EL (cell line): ENCODE results near the gene ADAMTS7.
"Not testable (repeated sequence)": the region's sequence is repeated elsewhere in the genome, so short reads cannot be mapped to it uniquely, and the experiment has no call there.

Experiments
- DNase-seq: peaks from one replicate; pipeline ENCODE4 v3.0.0-alpha.2; 2016

ADAMTS7 gene

DNA sequence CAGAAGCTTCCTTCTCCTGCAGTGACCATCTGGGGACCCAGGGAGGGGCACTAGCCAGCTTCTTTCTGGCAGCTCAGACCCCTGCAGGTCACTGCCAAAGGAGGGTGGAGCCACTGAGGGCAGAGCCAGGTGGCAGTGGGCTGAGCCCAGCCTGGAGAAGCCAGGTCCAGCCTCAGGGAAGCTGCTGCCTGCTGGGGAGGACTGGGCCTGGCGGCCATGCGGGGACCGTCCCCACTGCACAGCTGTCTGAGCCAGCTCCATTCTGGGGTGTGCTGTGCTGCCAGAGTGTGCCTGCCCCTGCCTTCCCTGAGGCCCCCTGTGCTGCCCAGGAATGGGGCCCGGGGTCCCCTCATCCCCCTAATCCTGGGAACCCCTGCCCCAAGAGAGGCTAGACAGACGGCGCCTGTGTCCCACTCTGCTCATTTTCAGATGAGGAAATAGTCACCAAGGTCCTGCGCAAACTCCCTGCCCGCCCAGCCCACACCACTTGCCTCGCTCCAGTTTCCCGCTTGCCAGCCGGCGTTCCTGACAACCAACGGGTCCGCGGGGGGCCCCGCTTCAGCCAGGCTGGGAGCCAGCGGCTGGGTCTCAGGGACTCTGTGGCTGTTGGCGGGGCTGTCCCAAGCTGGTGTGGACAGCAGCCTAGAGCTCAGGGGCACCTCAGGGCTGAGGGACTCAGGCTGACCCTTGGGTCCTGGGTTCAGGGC is 46.0 kb downstream of the ADAMTS7 start:
- DNase-seq: not testable (repeated sequence)

DNA sequence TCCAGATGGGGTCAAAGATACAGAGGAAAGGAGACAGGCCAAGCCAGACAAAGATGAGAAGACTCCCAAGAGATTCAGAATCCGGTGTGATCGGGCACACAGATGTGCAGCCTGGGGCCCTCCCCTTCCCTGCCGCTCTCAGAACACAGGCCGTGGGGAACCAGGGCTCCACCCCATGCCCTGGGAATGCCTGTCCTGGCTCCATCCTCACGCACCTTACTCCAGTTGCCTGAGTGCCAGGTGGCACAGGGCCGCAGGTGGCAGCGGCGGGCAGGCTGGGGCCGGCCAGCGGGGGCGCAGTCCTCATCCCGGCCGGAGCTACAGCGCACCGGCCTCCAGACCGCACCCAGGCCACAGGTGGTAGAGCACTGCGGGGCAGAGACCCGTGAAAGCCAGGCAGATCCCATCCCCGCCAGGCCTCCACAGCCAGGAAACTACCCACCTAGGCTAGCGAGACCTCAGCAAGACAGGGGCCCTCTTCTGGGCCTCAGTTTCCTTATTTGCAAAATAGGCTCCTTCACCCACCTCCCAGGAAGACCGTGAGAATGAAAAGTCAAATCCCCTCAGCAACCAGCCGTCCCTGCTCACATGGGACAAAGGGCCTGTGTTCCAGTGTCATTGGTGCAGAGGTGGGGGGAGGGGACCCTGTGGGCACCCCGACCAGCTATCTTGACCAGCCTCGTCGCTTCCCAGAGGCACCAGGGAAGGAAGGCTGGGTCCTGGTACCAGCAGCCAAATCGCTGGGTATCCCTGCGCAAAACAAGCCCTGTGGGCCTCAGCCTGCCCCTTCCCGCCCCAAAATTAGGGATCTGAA is 46.7 kb downstream of the ADAMTS7 start:
- DNase-seq: not testable (repeated sequence)

DNA sequence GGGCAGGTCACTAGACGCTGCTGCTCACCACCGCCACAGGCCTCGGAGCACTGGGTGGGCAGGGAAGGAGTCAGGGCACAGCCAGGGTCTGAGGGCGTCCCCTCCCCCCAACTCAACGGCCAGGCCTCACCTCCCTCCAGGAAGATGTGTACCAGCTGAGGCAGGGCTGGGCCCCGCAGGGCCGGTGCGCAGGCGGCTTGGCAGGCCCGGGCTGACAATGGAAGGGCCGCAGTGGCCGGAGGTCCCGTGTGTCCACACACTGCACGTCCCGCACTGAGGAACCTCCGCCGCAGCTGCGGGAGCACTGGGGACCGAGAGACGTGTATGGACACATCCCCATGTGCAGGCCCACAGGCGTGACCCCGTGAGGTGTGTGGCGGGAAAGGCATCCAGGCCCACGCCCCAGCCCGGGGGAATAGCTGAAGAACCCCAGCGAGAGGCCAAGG is 47.4 kb downstream of the ADAMTS7 start:
- DNase-seq: no peak

DNA sequence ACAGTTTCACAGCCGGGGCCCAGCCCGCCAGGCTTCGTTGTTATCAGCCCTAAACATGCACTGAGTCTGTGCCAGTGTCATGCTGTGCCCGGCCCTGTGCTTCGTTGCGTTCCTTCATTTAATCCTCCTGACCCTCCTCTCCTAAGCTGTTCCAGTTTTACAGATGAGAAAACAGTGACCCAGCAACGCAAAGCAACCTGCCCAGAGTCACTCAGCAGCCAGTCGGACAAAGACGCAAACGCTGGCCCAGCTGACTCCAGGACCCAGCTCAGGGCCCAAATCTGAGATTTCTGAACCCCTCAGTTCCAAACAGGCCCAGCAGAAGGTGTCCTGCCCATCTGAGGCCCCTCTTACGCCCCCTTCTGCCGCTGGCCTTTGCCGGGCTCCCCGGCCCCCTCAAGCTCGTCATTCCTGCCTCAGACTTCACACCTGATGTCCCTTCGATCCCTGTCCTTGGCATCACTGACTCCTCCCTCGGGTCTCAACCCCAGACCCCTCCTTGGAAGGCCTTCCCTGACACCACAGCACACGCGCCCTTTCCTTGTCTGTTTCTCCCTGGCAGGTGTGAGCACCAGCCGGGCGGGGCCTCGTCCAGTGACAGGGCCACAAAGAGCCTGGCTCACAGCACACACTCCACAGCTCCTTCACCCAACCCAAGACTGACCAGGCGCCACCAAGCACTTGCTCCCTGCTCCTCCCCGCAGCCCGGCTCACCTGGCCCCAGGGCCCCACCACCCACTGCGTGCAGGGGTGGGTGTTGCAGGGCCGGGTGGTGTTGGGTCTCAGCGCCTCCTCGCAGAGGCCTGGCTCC is 48.1 kb downstream of the ADAMTS7 start:
- no peak for DNase-seq

DNA sequence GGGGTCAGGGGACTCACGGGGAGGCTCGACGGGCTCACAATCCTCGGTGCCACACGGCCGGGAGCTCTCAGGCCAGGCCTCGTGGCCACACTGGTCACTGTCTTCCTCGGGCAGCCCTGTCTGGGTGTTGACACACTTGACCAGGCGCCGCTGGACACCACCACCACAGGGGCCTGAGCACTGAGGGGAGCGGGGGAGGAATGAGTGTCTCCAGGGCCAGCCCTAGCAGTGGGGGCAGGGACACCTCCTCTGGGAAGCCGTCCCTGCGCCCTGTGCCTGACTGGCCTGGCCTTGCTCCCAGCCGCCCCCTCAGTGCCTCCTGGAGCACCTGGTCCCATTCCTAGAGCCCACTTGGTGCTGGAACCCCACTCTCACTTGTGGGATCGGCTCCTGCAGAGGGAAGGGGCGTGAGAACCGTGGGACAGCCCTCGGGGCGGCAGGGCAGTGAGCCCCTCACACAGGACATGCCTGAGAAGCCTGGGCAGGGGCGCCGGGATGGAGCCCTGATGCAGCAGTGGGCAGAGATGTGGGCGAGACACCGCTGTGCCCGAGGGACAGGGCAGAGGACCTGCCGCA is 48.8 kb downstream of the ADAMTS7 start:
- DNase-seq: not testable (repeated sequence)

DNA sequence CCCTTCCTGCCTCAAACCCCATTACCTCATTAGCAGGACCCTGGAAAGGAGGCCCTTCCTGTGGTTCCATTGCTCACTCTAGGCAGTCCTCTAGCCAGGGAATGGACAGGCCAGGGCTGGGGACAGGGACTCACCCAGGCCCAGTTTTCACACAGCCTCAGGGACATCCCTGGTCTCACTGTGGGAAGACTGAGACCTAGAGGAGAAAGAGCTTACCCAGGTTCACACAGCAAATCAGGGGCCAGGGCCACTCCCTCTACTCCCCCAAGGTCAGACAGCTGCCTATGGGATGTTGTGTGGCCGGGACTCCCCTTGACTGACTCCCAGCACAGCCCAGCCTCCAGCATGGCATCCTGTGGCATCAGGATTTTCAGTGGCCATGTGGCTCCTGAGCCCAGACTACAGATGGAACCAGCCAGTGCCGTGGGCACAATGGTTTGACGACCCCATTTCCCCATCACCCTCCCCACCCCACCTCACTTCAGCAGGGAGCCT is 49.3 kb downstream of the ADAMTS7 start:
- DNase-seq: no peak

DNA sequence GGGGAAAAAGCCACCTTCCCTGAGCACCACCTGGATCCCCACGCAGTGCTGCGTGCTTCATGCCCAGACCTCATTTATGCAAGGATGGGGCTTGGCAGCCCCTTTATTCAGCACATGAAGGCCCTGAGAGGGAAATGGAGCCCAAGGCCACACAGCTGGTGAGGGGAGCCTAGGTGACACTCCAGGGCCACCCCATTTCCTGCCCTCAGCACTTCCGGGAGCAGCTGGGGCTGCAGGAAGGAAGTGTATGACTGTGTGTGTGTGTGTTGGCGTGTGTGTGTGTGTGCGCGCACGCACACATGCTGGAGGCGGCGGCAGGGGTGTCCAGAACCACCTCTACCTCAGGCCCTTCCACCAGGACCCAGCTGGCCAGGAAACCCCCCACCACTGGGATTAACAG is 49.8 kb downstream of the ADAMTS7 start:
- not testable (repeated sequence) for DNase-seq

DNA sequence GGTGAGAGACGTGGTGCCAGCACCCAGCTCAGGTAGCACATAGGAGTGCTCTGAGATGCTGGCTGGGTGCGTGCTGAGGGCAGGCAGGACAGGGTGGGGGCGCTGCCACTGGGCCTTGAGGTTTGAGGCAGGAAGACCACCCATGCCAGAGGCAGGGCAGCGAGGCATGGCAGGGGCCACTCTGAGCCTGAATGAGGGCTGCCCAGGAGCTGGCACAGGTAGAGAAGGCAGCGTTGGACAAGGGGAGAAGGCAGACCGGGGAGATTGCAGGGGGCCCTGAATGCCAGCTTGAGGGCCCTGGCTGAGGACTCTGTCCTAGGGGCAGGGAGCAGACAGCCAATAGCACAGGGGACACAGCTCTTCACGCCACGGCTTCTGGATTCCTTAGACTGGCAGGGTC is 50.2 kb downstream of the ADAMTS7 start:
- no peak for DNase-seq

DNA sequence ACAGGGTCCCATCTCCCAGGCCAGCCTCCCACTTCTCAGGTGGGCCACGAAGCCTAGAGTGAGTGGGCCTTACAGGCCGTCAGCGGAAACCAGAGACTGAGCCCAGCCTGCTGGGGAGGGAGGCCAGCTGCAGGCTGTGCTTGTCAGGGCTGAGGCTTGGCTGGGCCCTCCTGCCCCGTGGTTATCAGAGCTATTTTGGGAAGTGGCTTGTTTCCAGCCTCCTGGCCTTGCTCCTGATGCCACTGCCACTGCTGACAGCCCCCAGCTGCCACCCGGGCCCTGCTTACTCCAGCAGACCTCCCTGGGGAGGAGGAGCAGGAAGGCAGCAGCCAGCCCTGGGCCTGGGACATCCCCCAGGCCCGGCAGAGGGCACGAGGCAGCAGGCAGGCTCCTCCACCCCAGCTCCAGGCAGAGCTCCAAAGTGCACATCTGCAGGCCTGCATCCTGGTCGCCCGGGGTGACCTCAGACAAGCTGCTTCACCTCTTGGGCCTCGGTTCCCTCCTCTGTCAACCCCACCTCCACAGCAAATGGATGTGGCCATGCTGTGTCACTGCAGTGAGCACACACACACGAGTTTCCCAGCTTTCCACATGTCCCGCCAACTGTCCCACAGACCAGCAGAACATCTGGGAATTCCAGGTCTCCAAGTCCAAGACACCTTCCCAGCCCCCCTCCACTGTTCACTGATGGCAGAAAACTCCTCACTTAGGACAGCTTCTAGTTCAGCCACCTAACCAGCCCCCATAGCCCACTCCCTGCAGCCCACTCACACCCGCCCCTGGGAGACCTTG is 51.0 kb downstream of the ADAMTS7 start:
- not testable (repeated sequence) for DNase-seq

DNA sequence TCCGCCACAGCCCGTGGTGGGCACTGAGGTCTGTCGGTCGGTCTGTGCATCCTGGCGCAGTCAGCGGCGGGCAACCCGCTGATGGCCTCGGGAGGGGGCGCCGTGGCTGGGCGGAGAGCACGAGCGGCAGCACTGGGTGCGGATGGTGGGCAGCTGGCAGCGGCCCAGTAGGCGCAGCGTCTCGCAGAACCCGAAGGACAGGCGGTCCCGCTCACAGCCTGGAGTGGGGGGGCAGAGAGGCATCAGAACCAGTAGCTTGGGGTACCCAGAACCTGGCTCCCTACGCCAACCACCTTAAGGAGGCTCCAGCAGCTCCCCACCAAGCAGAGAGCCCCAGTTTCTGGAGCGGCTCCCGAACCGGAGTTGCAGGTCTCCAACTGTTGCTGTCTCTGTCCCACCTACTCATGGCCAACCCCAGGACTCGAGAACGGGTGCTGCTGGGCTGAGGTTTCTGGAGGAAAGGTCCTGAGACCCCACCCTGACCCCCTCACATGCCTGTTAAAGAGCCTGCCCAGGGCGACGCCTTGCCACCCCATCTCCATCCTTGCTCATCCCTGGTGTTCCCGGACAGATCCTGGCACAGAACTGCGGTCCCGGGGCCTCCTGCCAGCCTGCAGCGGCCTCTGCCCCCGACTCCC is 51.8 kb downstream of the ADAMTS7 start:
- DNase-seq: not testable (repeated sequence)

DNA sequence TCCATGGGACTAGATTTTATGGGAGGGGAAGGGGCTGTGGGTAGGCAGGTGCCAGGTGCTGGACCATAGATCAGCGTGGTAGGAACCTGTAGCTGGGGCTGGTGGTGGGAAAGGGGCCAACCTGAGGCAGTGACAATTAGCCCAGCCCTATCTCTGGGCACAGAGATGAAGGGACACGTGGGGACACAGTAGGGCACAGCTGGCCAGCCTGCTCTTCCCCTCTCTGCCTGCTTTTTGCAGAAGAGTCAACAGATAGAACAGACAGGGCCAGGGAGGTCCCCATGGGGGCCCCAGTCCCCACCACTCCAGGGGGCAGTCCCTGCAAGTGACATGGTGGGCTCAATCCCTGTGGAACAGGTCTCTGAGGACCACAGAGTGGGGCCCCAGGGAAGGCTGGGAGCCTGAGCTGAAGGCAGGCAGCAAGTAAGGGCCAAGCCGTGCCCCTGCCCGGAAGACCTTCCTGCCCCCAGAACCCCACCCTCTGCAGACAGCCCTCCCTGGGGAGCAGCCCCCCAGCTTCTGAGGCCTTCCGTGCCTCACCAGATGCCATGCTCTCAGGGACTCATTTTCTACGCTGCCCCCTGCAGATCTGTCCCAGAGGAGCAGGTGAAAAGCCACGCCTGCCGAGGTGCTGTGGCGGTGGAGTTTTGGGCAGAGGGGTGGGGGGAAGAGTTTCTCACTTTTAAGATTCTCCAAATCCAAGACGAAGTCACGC is 52.6 kb downstream of the ADAMTS7 start:
- DNase-seq: not testable (repeated sequence)

DNA sequence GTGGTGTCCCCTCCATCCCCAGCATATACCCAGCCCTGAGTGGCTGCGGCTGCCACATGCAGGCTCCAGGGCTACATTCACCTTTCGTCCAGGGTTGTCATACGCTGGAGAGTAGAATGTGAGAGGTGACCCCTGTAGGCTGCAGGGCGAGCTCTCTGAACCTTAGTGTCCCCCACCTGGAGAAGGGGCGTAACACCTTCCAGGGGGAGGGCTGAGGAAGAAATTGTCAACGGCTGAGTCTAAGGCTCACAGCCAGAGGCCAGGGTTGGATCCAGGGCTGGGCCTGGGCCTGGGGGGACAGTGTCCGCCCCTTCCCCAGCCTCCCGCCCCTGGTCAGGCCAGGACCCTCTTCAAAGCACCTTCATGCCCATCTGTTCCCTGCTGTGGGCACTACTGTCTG is 53.2 kb downstream of the ADAMTS7 start:
- DNase-seq: not testable (repeated sequence)

DNA sequence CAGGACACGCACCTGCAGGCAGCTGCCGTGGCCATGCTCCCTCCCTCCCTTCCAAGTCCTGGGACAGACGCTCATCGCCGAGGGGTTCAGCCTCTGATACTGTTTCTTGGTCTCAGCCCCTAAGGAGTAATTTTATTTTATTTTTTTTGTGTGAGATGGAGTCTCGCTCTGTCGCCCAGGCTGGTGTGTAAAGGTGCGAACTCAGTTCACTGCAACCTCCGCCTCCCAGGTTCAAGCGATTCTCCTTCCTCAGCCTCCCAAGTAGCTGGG is 53.7 kb downstream of the ADAMTS7 start:
- DNase-seq: no peak

DNA sequence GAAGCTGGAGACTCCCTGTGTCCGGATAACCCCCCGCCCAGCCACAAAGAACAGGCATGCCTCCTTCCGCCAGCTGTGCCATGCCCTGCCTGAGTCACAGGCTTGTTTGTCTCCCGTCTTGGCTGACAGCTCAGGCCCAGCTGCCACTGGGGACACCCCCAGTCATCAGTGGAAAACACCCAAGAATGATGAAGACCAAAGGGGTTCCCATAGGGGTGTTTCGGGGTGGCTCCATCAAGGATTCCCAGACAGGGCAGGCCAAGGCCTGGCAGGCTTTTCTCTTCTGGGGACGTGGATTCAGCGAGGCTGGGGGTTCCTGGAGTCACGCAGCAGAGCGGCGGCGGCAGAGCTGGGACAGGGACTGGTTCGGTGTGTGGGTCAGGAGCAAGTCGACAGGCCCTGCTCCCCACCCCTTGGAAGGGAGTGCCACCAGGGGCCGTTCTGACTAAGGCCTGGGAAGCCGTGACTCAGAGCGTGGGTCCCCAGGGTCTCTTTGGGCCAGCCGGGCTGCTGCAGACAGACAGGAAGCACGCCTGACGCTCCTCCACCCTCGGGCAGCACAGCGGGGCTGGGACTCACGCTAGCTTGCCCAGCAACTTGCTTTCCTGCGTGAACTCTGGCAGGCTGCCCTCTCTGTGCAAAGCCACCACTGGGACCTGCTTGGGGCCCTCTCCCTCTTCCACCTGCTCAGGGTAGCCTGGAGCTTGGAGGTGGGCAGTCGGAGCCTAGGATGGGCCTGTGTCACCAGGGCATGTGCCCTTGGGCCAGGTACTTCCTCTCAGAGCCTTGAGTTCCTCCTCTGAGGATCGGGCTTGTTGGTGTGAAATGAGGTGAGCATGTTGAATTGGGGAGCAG is 54.3 kb downstream of the ADAMTS7 start:
- DNase-seq: peak; percentile 88

DNA sequence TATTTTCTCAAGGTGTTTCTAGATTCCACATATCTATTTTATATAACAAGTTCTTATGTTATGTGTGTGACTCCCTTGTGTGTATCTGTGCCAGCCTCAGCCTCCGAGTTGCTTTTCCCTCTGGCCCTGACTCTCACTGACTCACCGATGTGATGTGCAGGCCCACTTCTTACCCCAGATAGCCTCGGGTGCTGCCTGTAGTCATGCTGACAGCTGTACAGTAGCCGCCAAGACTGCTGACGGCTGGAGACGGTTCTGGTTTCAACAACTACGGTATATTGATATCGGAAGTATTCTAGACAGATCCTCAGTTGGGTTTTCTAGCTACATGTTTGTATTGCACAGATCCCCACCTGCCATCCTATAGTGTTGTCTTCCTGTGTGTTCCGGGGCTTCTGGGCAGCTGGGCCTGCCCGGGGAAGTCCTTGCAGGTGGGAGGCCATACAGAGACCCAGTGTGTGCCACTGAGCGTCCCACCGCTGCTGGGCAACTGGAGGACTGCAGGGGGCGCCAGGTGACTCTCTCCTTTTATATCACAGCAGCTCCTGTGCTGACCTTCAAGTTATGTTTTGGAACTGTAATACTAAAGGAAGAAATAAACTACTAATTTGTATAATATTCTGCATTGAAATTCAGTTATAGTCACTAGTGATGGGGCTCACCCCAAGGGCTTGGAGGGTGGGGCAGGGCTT is 55.2 kb downstream of the ADAMTS7 start:
- DNase-seq: peak; percentile 78

DNA sequence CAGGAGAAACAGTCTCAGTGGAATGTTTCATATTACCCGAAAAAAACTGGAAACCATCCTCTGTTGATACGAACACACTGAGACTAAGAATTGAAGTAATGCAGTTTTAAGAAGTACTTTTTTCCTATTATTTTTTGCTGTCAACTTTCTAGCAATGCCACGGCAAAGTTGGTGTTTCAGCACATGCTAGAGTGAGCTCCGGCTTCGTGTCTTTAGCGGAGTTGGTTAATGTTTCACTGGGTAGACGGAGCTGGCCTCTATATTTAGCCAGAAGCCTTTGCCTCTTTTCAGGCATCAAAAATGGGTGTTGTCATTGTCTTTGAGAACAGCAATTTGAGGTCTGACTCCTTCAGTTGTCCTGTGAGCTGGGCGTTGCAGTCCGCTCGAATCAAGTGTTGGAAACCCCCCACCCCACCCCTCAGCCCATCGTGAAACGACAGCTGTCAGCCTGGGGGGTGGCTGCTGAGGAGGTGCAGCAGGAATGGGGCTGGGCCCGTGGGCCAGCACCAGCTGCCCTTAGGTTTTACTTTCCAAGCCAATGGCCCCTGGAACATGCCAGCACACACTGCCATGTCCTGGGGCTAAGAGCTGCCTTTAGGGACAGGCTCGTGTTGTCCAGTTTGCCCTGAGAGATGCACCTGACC is 56.5 kb downstream of the ADAMTS7 start:
- DNase-seq: not testable (repeated sequence)

DNA sequence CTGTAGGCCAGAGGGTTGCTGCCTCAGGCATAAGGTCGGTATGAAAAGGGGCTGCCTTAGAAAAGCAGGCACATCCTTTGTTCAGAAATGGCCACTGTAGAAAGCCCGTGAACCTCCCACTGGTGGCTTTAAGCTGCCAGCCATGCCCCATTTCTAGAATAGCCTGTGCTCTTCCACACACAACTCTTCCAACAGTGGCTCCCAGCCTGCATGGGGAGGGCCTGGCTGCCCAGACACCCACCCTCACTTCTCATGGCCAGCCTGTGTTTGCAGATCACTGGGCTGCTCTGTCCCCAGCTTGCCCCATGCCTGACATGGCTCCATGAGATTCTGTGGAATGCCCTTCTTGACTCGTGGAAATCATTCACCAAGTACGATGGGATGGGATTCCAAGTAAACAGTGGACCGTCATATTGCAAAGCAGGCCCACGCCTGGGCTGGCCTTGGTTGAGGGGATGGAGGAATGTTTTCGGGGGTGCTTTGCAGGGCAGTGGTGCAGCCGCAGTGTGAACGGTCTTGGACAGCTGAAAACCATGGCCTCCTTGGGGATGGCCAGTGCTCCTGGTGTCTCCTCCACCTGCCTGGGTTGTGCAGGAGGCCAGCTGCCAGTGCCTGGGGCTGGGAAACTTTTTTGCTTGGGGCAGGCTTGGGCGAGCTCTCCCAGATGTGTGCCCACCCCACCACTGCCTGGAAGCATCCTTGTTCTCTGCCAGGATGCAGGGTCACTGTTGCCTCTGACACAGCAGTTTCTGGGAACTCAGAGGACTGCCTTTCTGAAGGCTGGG is 57.3 kb downstream of the ADAMTS7 start:
- not testable (repeated sequence) for DNase-seq

DNA sequence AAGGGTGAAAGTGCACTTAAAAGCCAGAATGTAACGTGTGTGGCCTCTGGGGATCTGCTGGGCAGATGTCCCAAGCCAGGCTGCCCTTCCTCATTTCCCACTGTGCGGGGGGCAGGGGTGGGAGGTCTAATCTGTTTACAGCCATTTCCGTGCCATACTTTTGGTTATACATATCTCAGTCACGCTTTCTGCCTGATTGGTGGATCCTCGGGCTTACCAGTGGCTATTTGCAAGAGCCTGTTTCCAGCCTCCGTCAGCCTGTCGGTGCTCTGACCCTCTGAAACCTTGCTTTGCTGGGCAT is 58.0 kb downstream of the ADAMTS7 start:
- DNase-seq: not testable (repeated sequence)
